SU-DHL-6 (cell line): Measurements from ENCODE around the gene UCMA.

Experiments
- H2AFZ ChIP-seq: fragments of 200-600 bp; sonication (generic); 2 replicates; pipeline ENCODE4 v1.6.1; 2014; ENCODE audit warnings: low read depth, mild to moderate bottlenecking, moderate library complexity, mixed read lengths, antibody characterized with exemption, low read length; ENCODE audit not compliant: severe bottlenecking
- H3F3A ChIP-seq: fragments of 200-600 bp; shearing (Covaris generic); 2 replicates; pipeline ENCODE4 v1.6.0; 2016; ENCODE audit warnings: antibody characterized with exemption, mild to moderate bottlenecking; ENCODE audit not compliant: insufficient read depth
- H3K27ac ChIP-seq: fragments of 200-600 bp; sonication (generic); 2 replicates; pipeline ENCODE4 v1.5.1; 2016; ENCODE audit warnings: low read depth, mild to moderate bottlenecking, low read length, moderate library complexity, mixed read lengths
- H3K27me3 ChIP-seq: fragments of 200-600 bp; sonication (generic), shearing (Covaris generic); 2 replicates; pipeline ENCODE4 v1.6.0; 2014; ENCODE audit warnings: mild to moderate bottlenecking, low read length
- H3K36me3 ChIP-seq: fragments of 200-600 bp; sonication (generic); 2 replicates; pipeline ENCODE4 v1.6.1; 2014; ENCODE audit warnings: mild to moderate bottlenecking, low read length, mixed read lengths
- H3K4me2 ChIP-seq: fragments of 300-600, 200-600 bp; shearing (Covaris generic), sonication (generic); 2 replicates; pipeline ENCODE4 v1.6.0; 2014; ENCODE audit warnings: low read length, low read depth, mild to moderate bottlenecking; ENCODE audit not compliant: poor library complexity, severe bottlenecking
- H3K4me3 ChIP-seq: fragments of 200-600 bp; sonication (generic); 2 replicates; pipeline ENCODE4 v1.5.1; 2014; ENCODE audit warnings: antibody characterized with exemption, low read length, mild to moderate bottlenecking, mixed read lengths; ENCODE audit not compliant: insufficient read depth, poor library complexity, severe bottlenecking
- H3K79me2 ChIP-seq: fragments of 200-600 bp; sonication (generic); 2 replicates; pipeline ENCODE4 v1.6.1; 2014; ENCODE audit warnings: mild to moderate bottlenecking, low read length, moderate library complexity; ENCODE audit not compliant: insufficient read depth
- H3K9ac ChIP-seq: fragments of 200-600 bp; sonication (generic); 2 replicates; pipeline ENCODE4 v1.7.0; 2014; ENCODE audit warnings: mild to moderate bottlenecking, low read length
- H3K9me2 ChIP-seq: fragments of 200-600 bp; sonication (generic); replicated peaks from 2 replicates; pipeline ENCODE4 v1.6.1; 2014; ENCODE audit warnings: low read length; ENCODE audit not compliant: insufficient read depth
- H3K9me3 ChIP-seq: fragments of 200-600 bp; sonication (generic); 2 replicates; pipeline ENCODE4 v1.6.1; 2014; ENCODE audit warnings: low read length, mixed read lengths; ENCODE audit not compliant: insufficient read depth
- H4K20me1 ChIP-seq: fragments of 200-600 bp; sonication (generic); 2 replicates; pipeline ENCODE4 v1.6.1; 2014; ENCODE audit warnings: low read depth, mild to moderate bottlenecking, antibody characterized with exemption, low read length, moderate library complexity, mixed read lengths
- CTCF ChIP-seq: fragments of 200-600 bp; sonication (generic); IDR thresholded peaks from one replicate; pipeline ENCODE4 v1.5.1; 2017; ENCODE audit warnings: antibody characterized with exemption, mild to moderate bottlenecking, low read length, moderate library complexity; ENCODE audit not compliant: insufficient read depth, poor library complexity, severe bottlenecking
- EZH2phosphoT487 ChIP-seq: fragments of 200-600 bp; sonication (generic), shearing (Covaris generic); conservative IDR thresholded peaks from 2 replicates; pipeline ENCODE4 v1.6.1; 2018; ENCODE audit warnings: mild to moderate bottlenecking, antibody characterized with exemption, low read length, moderate library complexity, mixed read lengths

UCMA gene

DNA sequence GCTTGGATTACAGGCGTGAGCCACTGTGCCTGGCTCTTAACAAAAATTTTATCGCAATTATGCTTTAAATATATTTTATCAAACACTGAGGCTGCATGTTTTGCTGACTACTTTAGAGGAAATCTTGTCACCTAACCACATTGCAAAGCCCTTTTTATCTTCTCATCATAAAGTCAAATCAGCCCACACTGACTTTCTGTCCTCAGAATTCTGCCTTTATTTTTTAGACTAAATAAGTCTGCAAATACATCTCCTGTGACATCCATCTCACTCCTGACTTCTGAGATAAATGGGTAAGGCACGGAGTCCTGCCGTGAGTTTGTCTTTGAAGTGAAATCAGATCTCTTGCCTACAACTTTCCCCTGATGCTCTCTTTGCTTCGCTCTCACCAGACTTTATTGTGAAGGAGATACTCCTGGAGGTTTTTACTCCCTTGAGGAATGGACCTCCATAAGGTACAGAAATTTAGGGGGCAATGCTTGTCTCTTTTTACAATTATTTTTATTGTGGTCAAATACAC, 23.5 kb upstream of the UCMA start:
- no peak overlapping the region for H3K9ac ChIP-seq
- no peaks in the 10 kb centered on the region for H3K79me2 ChIP-seq
- TF ChIP-seq CTCF (no peak), EZH2phosphoT487 (no peak)
- H3K36me3 ChIP-seq = no peaks in the 10 kb centered on the region
- H3K9me2 ChIP-seq = no peaks in the 10 kb centered on the region
- no peak overlapping the region for H2AFZ ChIP-seq
- no peak overlapping the region for H3K4me3 ChIP-seq
- H3K9me3 ChIP-seq = no peaks in the 10 kb centered on the region
- H3K27ac ChIP-seq = no peak overlapping the region
- H3K27me3 ChIP-seq = no peaks in the 10 kb centered on the region
- no peaks in the 10 kb centered on the region for H4K20me1 ChIP-seq
- H3F3A ChIP-seq = no peaks in the 10 kb centered on the region; the same call in 1 of the 2 replicates
- no peak overlapping the region for H3K4me2 ChIP-seq

DNA sequence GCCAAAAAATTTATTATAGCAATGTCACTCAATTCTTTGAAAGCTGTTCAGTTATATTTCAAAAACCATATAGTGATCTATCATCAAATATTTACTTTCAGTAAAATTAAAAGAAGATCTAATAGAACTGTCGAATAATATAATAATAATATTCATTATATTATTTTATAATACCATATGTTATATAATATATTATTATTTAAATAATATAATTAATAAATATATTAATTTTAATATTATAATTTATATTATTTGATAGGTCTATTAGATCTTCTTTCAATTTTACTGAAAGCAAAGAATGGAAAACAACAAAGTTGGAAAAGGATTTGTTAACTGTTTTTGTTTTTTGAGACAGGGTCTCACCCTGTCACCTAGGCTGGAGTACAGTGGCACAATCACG, 22.5 kb upstream of the UCMA start:
- H3K4me3 ChIP-seq = no peak overlapping the region
- no peaks in the 10 kb centered on the region; the same call in 1 of the 2 replicates for H3F3A ChIP-seq
- no peaks in the 10 kb centered on the region for H3K27me3 ChIP-seq
- H3K9me2 ChIP-seq = no peaks in the 10 kb centered on the region
- H4K20me1 ChIP-seq = no peaks in the 10 kb centered on the region
- H3K36me3 ChIP-seq = no peaks in the 10 kb centered on the region
- TF ChIP-seq CTCF (no peak), EZH2phosphoT487 (no peak)
- H2AFZ ChIP-seq = no peak overlapping the region
- H3K79me2 ChIP-seq = no peaks in the 10 kb centered on the region
- no peak overlapping the region for H3K4me2 ChIP-seq
- no peak overlapping the region for H3K27ac ChIP-seq
- H3K9me3 ChIP-seq = no peaks in the 10 kb centered on the region
- no peak overlapping the region for H3K9ac ChIP-seq

DNA sequence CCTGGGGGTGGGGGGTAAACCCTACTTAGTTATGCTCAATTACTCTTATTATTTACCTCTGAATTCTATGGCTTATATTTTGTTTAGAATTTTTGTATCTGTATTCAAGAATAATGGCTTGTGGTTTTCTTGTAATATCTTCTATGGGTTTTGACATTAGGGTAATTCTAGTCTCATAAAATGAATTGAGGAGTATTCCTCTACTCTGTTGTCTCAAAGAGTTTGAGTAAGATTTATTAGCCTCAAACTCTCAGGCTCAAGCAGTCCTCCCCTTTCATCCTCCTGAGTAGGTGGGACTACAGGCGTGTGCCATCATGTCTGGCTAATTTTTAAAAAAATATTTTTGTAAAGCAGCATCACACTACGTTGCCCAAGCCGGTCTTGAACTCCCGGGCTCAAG, 19.6 kb upstream of the UCMA start:
- H3F3A ChIP-seq = no peaks in the 10 kb centered on the region; the same call in 1 of the 2 replicates
- H3K4me3 ChIP-seq = no peak overlapping the region
- H3K27ac ChIP-seq = no peak overlapping the region
- H4K20me1 ChIP-seq = no peaks in the 10 kb centered on the region
- no peak overlapping the region for H3K4me2 ChIP-seq
- H3K36me3 ChIP-seq = no peaks in the 10 kb centered on the region
- H3K27me3 ChIP-seq = no peaks in the 10 kb centered on the region
- H2AFZ ChIP-seq = no peak overlapping the region
- H3K79me2 ChIP-seq = no peaks in the 10 kb centered on the region
- no peaks in the 10 kb centered on the region for H3K9me3 ChIP-seq
- TF ChIP-seq EZH2phosphoT487 (no peak), CTCF (no peak)
- H3K9ac ChIP-seq = no peak overlapping the region
- no peaks in the 10 kb centered on the region for H3K9me2 ChIP-seq
